Cardiac fibroblast (primary cell): ENCODE measurements around the gene SIGLEC9.

Experiments
- DNase-seq, 2 donors: peaks; one replicate each; pipeline versions ENCODE4 v3.0.0 to v3.0.0-alpha.2; 2010; ENCODE audit warnings: low read depth in 2 of 2
- H3K4me3 ChIP-seq, 2 donors: replicated peaks in 1 of 2; 1 replicate in 1 of 2; 2 replicates in 1 of 2; pipeline ENCODE4 v1.5.1; 2011; ENCODE audit warnings: low read depth in 2 of 2, low read length in 2 of 2, mild to moderate bottlenecking in 2 of 2, moderate library complexity in 1 of 2
- CTCF ChIP-seq: IDR thresholded peaks from one replicate; pipeline ENCODE4 v1.5.1; 2011; ENCODE audit warnings: low read depth, mild to moderate bottlenecking, low read length, inconsistent platforms

Gene SIGLEC9

GRCh38 chr19:51096473-51097165, 28.1 kb upstream of the SIGLEC9 start:
- DNase-seq: peak in 1 of 2 donors; percentile 10
- TF ChIP-seq CTCF: no peak

GRCh38 chr19:51097166-51097738, 27.5 kb upstream of the SIGLEC9 start:
- H3K4me3 ChIP-seq: no peak overlapping the region
- peak; percentile 66 to 71 for DNase-seq
- peak; percentile 67 for TF ChIP-seq CTCF

More at GRCh38 chr19:51096473-51097165, 28.1 kb upstream of the SIGLEC9 start:
- no peak overlapping the region for H3K4me3 ChIP-seq

- no peak for TF ChIP-seq CTCF
Measured at GRCh38 chr19:51097796-51098195, 26.9 kb upstream of the SIGLEC9 start.

GRCh38 chr19:51098365-51099046, 26.2 kb upstream of the SIGLEC9 start:
- DNase-seq: peak in 1 of 2 donors; percentile 35
- no peak for TF ChIP-seq CTCF
- H3K4me3 ChIP-seq: no peak overlapping the region

More at GRCh38 chr19:51097796-51098195, 26.9 kb upstream of the SIGLEC9 start:
- no peak for DNase-seq
- no peak overlapping the region for H3K4me3 ChIP-seq

GRCh38 chr19:51099047-51099382, 25.7 kb upstream of the SIGLEC9 start:
- H3K4me3 ChIP-seq: no peak overlapping the region
- DNase-seq: no peak
- no peak for TF ChIP-seq CTCF

- no peak for TF ChIP-seq CTCF
- no peak overlapping the region for H3K4me3 ChIP-seq
- no peak for DNase-seq
Measured at GRCh38 chr19:51100601-51101000, 24.1 kb upstream of the SIGLEC9 start.
